Measurements from ENCODE around the gene NFKBIE. TPM values are rescaled to one million over a fixed set of nuclear protein-coding genes. Genes with fewer than 3 reads are reported as not detected.

Gene NFKBIE
- total and polyA plus RNA-seq, 2 of the 13 experiments (the other 11 are each of a cell fraction or from before 2014, with no cell fraction given), result 6.7 to 14.5 TPM

DNA sequence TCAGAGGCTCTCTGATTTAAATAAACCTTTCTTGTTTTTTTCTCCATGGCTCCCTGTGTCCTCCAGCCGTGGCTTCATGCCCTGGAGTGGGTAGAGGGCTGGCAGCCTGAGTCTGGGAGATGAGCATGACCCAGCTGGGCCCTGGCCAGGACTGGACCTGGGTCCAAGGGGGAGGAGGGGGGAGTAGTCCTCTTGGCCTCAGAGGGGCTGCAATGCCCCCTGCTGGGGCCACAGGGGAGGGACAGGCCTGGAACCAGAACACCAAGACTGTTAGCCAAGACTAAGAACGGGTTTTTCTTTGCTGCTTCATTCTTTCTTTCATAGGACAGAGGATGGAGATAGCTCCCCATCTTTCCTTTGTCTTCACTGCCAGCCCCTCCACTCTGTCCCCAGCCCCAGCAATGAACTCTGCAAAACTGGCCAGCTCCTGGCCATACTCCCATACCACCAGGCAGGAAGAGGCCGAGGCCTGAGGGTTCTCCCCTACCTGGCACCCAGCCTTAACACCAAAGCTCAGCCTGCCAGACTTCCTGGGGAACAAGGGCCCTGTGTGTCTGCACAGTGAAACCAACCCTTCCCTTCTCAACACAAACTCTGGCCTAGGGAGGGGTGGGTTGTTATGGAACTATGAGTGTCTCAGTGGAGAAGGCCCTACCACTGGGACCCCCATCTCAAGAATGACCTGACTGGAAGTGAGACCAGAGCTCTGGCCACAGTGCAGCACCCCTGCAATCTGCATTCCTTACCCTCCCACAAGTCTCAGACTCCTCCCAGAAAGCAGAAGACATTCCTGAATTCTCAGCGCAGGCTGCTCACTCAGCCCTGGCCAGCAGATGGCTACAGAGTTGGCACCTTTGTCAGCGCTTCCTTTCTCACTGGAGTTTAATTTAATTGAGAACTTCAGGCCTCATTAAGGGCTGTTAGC, 31.0 kb downstream of the NFKBIE start (continued):
- TF ChIP-seq, protein P1, sequence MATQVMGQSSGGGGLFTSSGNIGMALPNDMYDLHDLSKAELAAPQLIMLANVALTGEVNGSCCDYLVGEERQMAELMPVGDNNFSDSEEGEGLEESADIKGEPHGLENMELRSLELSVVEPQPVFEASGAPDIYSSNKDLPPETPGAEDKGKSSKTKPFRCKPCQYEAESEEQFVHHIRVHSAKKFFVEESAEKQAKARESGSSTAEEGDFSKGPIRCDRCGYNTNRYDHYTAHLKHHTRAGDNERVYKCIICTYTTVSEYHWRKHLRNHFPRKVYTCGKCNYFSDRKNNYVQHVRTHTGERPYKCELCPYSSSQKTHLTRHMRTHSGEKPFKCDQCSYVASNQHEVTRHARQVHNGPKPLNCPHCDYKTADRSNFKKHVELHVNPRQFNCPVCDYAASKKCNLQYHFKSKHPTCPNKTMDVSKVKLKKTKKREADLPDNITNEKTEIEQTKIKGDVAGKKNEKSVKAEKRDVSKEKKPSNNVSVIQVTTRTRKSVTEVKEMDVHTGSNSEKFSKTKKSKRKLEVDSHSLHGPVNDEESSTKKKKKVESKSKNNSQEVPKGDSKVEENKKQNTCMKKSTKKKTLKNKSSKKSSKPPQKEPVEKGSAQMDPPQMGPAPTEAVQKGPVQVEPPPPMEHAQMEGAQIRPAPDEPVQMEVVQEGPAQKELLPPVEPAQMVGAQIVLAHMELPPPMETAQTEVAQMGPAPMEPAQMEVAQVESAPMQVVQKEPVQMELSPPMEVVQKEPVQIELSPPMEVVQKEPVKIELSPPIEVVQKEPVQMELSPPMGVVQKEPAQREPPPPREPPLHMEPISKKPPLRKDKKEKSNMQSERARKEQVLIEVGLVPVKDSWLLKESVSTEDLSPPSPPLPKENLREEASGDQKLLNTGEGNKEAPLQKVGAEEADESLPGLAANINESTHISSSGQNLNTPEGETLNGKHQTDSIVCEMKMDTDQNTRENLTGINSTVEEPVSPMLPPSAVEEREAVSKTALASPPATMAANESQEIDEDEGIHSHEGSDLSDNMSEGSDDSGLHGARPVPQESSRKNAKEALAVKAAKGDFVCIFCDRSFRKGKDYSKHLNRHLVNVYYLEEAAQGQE (IDR thresholded peaks at IDR 0.05; ENCODE audit: borderline replicate concordance in 1 of 2, low read depth in 1 of 2, low read length in 2 of 2), result no peak
- TF ChIP-seq, protein P2, sequence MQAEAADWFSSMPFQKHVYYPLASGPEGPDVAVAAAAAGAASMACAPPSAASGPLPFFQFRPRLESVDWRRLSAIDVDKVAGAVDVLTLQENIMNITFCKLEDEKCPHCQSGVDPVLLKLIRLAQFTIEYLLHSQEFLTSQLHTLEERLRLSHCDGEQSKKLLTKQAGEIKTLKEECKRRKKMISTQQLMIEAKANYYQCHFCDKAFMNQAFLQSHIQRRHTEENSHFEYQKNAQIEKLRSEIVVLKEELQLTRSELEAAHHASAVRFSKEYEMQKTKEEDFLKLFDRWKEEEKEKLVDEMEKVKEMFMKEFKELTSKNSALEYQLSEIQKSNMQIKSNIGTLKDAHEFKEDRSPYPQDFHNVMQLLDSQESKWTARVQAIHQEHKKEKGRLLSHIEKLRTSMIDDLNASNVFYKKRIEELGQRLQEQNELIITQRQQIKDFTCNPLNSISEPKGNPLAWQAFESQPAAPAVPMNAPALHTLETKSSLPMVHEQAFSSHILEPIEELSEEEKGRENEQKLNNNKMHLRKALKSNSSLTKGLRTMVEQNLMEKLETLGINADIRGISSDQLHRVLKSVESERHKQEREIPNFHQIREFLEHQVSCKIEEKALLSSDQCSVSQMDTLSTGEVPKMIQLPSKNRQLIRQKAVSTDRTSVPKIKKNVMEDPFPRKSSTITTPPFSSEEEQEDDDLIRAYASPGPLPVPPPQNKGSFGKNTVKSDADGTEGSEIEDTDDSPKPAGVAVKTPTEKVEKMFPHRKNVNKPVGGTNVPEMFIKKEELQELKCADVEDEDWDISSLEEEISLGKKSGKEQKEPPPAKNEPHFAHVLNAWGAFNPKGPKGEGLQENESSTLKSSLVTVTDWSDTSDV (CRISPR knock-in tag; IDR thresholded peaks at IDR 0.05), result no peak
- TF ChIP-seq, protein P3, sequence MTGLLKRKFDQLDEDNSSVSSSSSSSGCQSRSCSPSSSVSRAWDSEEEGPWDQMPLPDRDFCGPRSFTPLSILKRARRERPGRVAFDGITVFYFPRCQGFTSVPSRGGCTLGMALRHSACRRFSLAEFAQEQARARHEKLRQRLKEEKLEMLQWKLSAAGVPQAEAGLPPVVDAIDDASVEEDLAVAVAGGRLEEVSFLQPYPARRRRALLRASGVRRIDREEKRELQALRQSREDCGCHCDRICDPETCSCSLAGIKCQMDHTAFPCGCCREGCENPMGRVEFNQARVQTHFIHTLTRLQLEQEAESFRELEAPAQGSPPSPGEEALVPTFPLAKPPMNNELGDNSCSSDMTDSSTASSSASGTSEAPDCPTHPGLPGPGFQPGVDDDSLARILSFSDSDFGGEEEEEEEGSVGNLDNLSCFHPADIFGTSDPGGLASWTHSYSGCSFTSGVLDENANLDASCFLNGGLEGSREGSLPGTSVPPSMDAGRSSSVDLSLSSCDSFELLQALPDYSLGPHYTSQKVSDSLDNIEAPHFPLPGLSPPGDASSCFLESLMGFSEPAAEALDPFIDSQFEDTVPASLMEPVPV (CRISPR knock-in tag; IDR thresholded peaks at IDR 0.05), result no peak
- TF ChIP-seq RAD21 (CRISPR knock-in tag; IDR thresholded peaks at IDR 0.05) (peak; percentile 98), PRMT3 (CRISPR knock-in tag; IDR thresholded peaks at IDR 0.05; ENCODE audit: borderline replicate concordance, low read depth) (no peak), ZNF790 (CRISPR knock-in tag; IDR thresholded peaks at IDR 0.05; ENCODE audit: borderline replicate concordance) (no peak), FOXK1 (CRISPR knock-in tag; IDR thresholded peaks at IDR 0.05; ENCODE audit: borderline replicate concordance, low read depth) (peak; percentile 51; the same call in 1 of the 2 replicates), KLF11 (CRISPR knock-in tag; IDR thresholded peaks at IDR 0.05) (0 out of 2 replicates have a peak, but pooled peaks have one; percentile 35), TBL1XR1 (IDR thresholded peaks at IDR 0.05; ENCODE audit: borderline replicate concordance, low read length, partially characterized antibody) (no peak)
- TF ChIP-seq, protein P4, sequence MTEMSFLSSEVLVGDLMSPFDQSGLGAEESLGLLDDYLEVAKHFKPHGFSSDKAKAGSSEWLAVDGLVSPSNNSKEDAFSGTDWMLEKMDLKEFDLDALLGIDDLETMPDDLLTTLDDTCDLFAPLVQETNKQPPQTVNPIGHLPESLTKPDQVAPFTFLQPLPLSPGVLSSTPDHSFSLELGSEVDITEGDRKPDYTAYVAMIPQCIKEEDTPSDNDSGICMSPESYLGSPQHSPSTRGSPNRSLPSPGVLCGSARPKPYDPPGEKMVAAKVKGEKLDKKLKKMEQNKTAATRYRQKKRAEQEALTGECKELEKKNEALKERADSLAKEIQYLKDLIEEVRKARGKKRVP (CRISPR knock-in tag; IDR thresholded peaks at IDR 0.05), result no peak
- TF ChIP-seq, protein P5, sequence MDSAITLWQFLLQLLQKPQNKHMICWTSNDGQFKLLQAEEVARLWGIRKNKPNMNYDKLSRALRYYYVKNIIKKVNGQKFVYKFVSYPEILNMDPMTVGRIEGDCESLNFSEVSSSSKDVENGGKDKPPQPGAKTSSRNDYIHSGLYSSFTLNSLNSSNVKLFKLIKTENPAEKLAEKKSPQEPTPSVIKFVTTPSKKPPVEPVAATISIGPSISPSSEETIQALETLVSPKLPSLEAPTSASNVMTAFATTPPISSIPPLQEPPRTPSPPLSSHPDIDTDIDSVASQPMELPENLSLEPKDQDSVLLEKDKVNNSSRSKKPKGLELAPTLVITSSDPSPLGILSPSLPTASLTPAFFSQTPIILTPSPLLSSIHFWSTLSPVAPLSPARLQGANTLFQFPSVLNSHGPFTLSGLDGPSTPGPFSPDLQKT (CRISPR knock-in tag; IDR thresholded peaks at IDR 0.05; ENCODE audit: borderline replicate concordance), result no peak

All from HepG2 (cell line).